Activated T-cell treated with anti-CD3 and anti-CD28 coated beads for 48 hours (primary cell): ENCODE measurements around the gene CPA2.

ENCODE experiments used
- DNase-seq: peaks from one replicate; pipeline ENCODE4 v3.0.0-alpha.2; 2020; ENCODE audit warnings: low read depth

CPA2 gene

DNA sequence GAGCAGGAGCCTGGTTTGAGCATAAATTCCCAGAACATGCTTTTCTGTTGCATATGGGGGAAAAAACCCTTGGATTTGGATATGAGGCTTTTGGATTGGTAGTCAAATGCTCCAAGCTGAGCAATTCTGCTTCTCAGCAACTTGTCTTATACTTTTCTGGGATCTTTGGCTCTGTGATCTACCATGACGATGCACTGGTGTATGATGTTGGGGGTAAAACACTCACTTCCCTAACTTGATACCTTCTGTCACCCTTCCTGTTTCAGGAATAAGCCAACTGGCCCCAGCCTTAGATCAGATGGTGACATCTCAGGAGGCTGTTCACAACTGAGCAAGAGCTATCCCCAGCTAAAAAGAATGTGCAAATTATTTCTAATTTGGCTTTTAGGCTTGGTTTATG lies 13.2 kb downstream of the CPA2 start:
- no peak for DNase-seq

DNA sequence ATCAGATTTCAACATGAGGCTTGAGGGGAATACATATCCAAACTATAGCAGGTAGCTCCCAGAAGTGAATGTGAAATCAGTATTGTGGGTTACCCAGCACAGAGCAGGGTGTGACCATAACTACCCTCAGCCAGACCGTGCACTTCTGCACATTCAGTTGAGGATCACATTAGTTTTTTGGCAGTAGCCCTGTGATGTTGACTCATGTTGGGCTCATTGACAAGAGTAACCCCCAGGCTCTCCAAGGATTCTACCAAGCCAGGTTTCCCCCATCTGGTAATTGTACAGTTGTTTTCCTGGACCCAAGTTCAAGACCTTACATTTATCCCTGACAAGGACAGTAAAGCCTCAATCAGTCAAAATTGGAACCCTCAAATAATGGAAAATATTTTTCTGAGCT lies 14.6 kb downstream of the CPA2 start:
- DNase-seq: no peak

GRCh38 chr7:130286881-130287280 lies 20.2 kb downstream of the CPA2 start:
- DNase-seq: no peak

DNA sequence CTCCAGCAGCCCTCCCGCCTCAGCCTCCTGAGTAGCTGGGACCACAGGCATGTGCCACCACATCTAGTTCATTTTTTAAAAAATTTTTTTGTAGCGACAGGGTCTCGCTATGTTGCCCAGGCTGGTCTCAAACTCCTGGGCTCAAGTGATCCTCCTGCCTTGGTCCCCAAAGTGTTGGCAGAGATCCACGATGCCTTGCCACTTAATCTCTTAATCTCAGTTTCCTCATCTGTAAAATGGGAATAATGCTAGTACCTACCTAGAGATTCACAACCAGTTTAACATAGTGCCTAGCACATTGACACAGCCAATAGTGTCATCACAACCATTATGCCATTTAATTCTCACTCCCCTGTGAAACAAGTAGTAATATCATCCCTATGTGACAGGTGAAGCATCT lies 21.5 kb downstream of the CPA2 start:
- DNase-seq: no peak

DNA sequence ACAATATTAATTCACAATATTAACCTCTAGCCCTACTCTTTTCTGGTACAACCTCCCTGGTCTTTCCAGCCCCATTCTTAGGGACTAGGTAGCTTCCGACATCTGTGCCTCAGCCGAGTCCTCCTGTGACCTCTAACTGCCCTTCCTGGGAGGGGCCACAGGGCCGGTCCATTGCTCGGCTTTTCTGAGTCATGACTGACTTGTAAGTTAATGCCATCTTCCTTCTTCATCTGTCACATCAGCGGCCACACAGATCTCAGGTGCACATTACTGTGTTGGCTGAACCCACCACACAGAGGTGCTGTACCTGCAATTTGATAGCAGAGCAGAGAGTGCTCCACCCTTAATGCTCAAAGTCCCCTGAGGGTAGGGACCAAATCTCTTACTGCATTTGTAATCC lies 22.2 kb downstream of the CPA2 start:
- no peak for DNase-seq

GRCh38 chr7:130289478-130289877 lies 22.8 kb downstream of the CPA2 start:
- no peak for DNase-seq

DNA sequence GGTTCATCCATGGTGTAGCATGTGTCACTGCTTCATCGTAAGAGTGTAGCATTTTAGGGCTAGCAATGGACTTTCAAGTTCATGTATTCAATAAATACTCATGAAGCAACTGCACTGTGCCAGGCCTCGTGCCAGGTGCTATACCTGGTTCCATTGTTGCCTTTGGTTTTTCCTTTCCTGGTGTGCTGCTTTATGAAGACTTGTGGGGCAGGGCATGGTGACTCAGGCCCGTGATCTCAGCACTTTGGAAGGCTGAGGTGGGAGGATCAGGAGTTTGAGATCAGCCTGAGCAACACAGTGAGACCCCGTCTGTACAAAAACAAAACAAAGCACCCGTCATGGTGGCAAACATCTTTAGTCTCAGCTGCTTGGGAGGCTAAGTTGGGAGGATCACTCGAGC lies 24.1 kb downstream of the CPA2 start:
- DNase-seq: no peak

- DNase-seq: no peak
These were observed 26.1 kb downstream of the CPA2 start, which contains the start of gene CPA4 for GRCh38 chr7:130292682-130293257. Gene CPA4, plus strand, starts transcription at chr7:130293161. Its CDS starts 20 bp downstream, at chr7:130293181.

DNA sequence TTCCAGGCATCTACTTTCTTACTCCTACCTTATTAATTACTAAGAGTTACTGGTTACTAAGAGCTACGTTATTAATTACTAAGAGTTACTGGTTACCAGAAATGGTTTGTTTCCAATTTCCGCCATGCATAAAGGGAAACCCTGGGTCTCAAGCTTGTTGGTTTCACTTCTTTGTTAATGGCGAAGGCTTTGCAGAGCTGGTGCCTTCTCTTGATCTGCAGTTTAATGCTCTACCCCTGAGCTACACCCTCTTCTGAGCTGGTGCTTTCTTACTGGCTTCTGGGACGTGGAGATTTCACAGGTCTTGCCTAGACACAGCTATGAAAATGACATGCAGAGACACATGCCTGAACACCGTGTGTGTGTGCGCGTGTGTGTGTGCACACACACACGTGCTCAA lies 26.9 kb downstream of the CPA2 start:
- DNase-seq: no peak

DNA sequence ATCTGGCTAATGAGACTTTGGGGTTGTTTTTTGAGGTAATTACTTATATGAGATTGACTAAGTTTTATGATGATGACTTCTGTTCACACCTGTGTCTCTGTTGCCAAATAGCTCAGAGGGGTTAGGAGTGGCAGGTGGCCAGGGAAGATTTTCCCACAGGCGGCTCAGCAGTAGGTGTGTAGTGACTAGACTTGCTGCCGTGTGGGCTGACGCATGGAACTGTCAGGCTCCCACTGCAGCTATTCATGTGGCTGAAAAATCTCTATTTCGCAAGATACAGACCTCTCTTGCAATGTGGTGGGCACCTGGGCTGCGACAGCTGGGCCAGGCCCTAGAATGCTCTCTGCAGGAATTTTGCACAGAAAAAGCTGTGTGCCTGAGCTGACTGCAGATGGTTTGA lies 27.7 kb downstream of the CPA2 start:
- DNase-seq: no peak

DNA sequence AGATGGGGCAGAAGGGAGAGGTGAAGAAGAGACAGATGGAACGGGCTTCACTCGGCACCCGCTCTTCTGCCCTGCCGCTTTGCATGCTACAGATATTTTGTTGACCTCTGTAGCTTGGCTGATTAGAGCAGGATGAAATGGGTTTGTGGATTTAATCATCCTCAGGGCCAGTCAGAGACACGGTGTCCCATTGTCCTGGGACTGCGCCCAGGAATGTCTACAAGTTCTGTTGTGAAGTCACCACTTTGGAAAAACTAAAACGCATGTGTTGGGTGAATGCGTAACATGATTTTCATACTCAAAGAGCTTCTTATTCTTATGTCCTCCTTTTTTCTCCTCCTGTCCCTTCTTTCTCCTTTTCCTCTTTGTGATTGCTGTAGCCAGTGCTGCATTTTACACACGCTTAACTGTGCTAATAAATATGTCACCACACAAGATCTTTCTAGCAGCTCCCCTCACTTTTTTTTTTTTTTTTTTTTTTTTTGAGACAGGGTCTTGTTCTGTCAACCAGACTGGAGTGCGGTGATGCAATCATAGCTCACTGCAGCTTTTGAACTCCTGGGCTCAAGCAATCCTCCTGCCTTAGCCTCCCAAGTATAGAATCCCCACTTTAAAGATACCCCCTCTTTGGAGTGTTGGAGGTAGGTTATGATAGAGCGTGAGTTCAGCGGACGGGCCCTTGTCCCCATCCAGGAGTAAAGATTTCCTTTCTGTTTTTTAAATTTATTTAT lies 29.7 kb downstream of the CPA2 start:
- no peak for DNase-seq

- no peak for DNase-seq
These were observed 31.2 kb downstream of the CPA2 start for GRCh38 chr7:130297628-130298543.

DNA sequence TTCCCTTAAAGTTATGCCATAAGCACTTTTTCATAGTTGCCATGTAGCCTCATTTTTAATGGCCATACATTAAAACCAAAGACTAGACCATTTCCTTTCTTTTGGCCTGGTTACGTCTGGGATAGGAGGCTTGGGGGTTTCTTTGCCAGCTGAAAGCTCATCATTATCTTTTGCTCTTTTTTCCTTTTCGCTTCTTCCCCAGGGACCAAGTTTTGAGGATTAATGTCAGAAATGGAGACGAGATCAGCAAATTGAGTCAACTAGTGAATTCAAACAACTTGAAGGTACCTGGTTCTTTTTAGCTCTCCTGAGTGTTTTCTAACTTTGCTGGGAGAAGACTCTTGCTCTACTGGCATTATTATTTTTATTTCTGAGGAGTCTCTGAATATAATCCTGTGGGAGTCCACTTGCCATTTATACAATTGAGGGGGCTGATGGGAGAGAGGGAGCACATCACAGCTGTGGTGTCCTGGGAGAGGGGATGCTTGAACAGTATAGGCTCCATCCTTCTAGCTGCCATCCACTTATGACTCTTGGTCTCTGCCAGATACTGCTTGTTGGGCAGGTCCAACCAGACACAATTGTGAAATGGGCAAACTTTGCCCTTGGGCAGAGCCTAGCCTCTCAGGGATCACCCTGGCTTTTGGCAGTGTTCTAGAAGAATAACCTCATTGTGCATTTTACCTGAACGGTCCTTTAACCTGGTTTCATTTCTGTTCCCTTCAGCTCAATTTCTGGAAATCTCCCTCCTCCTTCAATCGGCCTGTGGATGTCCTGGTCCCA lies 32.1 kb downstream of the CPA2 start:
- DNase-seq: no peak

- DNase-seq: no peak
These were observed 33.2 kb downstream of the CPA2 start for GRCh38 chr7:130299866-130300265.

- DNase-seq: no peak
These were observed 34.9 kb downstream of the CPA2 start for GRCh38 chr7:130301501-130302020.

DNA sequence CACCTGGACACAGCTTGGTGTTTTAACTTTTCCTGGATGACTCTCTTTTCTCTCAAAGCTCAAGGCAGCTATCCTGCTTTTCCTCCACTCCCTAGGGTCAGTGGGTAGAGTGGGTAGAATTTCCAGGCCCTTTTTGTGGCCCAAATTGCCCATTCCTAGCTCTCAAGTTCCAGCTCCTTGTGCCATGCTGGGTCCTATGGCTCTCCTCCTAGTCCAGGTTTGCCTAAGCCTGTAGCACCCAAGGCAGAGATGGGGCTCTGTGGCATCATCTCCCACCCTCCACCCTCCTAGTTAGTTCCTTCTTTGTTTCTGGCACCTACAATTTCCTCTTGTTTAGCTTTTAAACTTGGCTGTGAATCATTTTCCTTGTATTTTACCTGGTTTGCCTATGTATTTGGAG lies 36.0 kb downstream of the CPA2 start:
- DNase-seq: no peak

- DNase-seq: no peak
These were observed 36.5 kb downstream of the CPA2 start for GRCh38 chr7:130303127-130303526.

DNA sequence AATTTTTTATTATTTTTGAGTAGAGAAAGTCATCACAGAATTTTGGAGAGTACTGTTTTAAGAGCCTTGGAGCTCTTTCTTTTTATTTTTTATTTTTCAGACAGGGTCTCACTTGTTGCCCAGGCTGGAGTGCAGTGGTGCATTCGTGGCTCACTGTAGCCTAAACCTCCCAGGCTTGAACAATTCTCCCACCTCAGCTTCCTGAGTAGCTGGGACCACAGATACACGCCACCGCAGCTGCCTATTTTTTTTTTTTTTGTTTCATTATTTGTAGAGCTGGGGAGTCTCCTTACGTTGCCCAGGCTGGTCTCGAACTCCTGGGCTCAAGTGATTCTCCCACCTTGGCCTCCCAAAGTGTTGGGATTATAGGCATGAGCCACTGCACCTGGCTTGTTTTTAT lies 36.9 kb downstream of the CPA2 start:
- DNase-seq: no peak

DNA sequence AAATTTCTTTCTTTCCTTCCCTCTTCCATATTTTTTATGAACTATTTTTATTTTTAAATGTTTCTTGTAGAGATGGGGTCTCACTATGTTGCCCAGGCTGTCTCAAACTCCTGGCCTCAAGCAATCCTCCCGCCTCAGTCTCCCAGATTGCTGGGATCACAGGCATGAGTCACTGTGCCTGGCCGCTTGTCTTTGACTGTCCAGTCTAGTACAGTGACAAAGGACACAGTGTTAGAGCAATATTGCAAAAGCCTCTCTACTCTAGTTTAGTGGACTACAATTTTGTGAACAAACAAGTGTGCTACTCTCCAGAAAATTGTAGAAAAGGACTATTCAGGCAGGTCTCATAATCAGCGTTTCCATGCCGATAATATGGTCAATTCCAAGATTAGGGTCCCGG lies 37.3 kb downstream of the CPA2 start:
- DNase-seq: no peak

- no peak for DNase-seq
These were observed 38.2 kb downstream of the CPA2 start for GRCh38 chr7:130304878-130305277.

DNA sequence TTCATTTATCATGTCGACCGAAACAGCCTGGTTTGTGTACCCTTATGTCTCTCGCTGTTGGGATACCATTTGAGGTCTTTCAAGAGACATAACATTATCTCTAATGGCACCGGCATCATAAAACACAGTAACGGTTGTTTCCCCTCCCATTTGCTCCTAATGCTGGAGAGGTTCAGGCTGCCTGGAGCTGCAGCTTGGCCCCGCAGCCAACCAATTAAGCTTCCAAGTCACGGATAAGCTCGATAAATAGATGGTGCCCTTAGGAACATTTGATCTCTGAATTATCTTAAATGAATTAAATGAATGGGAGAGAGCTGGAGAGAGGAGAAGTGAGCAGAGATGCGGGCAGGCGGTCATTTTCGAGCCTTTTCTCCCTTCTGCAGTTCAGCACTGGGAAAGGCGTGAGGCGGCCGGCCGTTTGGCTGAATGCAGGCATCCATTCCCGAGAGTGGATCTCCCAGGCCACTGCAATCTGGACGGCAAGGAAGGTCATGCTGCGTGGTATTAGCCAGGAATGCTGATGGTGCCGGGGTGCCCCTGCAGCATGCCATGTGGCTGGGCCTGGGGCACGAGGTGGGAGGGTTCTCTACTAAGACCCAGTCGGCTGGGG lies 38.9 kb downstream of the CPA2 start:
- DNase-seq: no peak

- DNase-seq: no peak
These were observed 43.3 kb downstream of the CPA2 start for GRCh38 chr7:130309986-130310385.
